HCT116 (cell line): ENCODE measurements around the gene PRRC2C. TPM values are rescaled to one million over a fixed set of nuclear protein-coding genes. Genes with fewer than 3 reads are reported as not detected.

ENCODE experiments used
- ATAC-seq: fragments of 200-7000 bp; cut with Tn5 transposase; 2 replicates; pipeline ENCODE4 v1.9.1; 2020; ENCODE audit warnings: mild to moderate bottlenecking, moderate library complexity
- BruUV-seq: library from RNA; stranded (reverse); fragments of 400-500 nt; replicated peaks from 2 replicates; lab custom pipeline; 2021; lab: Mats Ljungman, UMichigan
- CTCF ChIA-PET: fragments of 300-600 bp; sonication (Branson Sonifier 250); formaldehyde crosslinking; loops from one replicate; lab custom pipeline; 2021; ENCODE audit warnings: antibody characterized with exemption; lab: Charles Lee
- POLR2A ChIA-PET: fragments of 300-600, 350-600 bp; sonication (Branson Sonifier 250); formaldehyde crosslinking; loops from one replicate; lab custom pipeline; 2021; ENCODE audit warnings: antibody characterized with exemption; lab: Charles Lee
- RAD21 ChIA-PET, 2 experiments: fragments of 300-600 bp; sonication (Branson Sonifier 250); formaldehyde crosslinking; loops; one replicate each; lab custom pipeline; 2023; ENCODE audit warnings: low total read pairs in 2 of 2; ENCODE audit not compliant: uncharacterized antibody in 2 of 2, unreplicated experiment in 2 of 2, low non-redundant PET in 1 of 2; lab: Charles Lee
- DNase-seq: peaks from one replicate; pipeline ENCODE4 v3.0.0-alpha.2; 2010; ENCODE audit warnings: low read depth, low spot score
- H2AFZ ChIP-seq: fragments of 200-600 bp; shearing (Covaris generic), sonication (generic); 2 replicates; pipeline ENCODE4 v1.6.1; 2017; ENCODE audit warnings: low read depth, mixed run types, mixed read lengths, antibody characterized with exemption, low read length; ENCODE audit not compliant: poor library complexity, severe bottlenecking
- H3K27ac ChIP-seq: 2 replicates; pipeline ENCODE4 v1.5.1; 2012; ENCODE audit warnings: low read depth, low read length
- H3K27me3 ChIP-seq: fragments of 200-600 bp; sonication (generic); 2 replicates; pipeline ENCODE4 v1.6.1; 2016; ENCODE audit warnings: mixed run types, low read length, mixed read lengths; ENCODE audit not compliant: insufficient read depth
- H3K36me3 ChIP-seq, 2 experiments: fragments of 200-500 bp in 1 of 2; fragments of 200-600 bp in 1 of 2; sonication (Bioruptor generic) in 1 of 2; sonication (generic) in 1 of 2; 2 replicates each; pipeline versions ENCODE4 v1.5.1 to v1.6.1; 2014 to 2016; ENCODE audit warnings: low read length in 2 of 2, inconsistent platforms in 1 of 2, mixed read lengths in 1 of 2, mixed run types in 1 of 2; ENCODE audit not compliant: insufficient read depth in 2 of 2, control insufficient read depth in 1 of 2
- H3K4me1 ChIP-seq, 2 experiments: fragments of 200-600 bp in 1 of 2; sonication (generic) in 1 of 2; 2 replicates each; pipeline versions ENCODE4 v1.5.1 to v1.6.1; 2012 to 2017; ENCODE audit warnings: low read length in 2 of 2, inconsistent platforms in 1 of 2, mild to moderate bottlenecking in 1 of 2, mixed read lengths in 1 of 2, mixed run types in 1 of 2, moderate library complexity in 1 of 2; ENCODE audit not compliant: insufficient read depth in 2 of 2, control insufficient read depth in 1 of 2
- H3K4me2 ChIP-seq: fragments of 200-600 bp; sonication (generic); 2 replicates; pipeline ENCODE4 v1.6.1; 2017; ENCODE audit warnings: mixed run types, low read length, mixed read lengths
- H3K4me3 ChIP-seq, 2 experiments: fragments of 200-600 bp in 1 of 2; sonication (generic) in 1 of 2; replicated peaks in 1 of 2; 2 replicates each; pipeline ENCODE4 v1.5.1; 2011 to 2016; ENCODE audit warnings: low read length in 2 of 2, control low read depth in 1 of 2, low read depth in 1 of 2, mild to moderate bottlenecking in 1 of 2, mixed read lengths in 1 of 2, mixed run types in 1 of 2
- H3K79me2 ChIP-seq: fragments of 200-600 bp; sonication (generic); 2 replicates; pipeline ENCODE4 v1.6.1; 2017; ENCODE audit warnings: mild to moderate bottlenecking, mixed run types, low read length, moderate library complexity, mixed read lengths; ENCODE audit not compliant: insufficient read depth
- H3K9ac ChIP-seq: fragments of 200-600 bp; sonication (generic); 2 replicates; pipeline ENCODE4 v1.6.1; 2016; ENCODE audit warnings: low read length, mixed read lengths
- H3K9me2 ChIP-seq: fragments of 200-600 bp; sonication (generic), shearing (Covaris generic); 2 replicates; pipeline ENCODE4 v1.6.1; 2017; ENCODE audit warnings: mixed run types, mild to moderate bottlenecking, moderate library complexity; ENCODE audit not compliant: insufficient read depth
- H3K9me3 ChIP-seq, 2 experiments: fragments of 200-500 bp in 1 of 2; fragments of 200-600 bp in 1 of 2; sonication (Bioruptor generic) in 1 of 2; sonication (generic) in 1 of 2; 2 replicates each; pipeline ENCODE4 v1.6.1; 2014 to 2017; ENCODE audit warnings: low read length in 2 of 2, mixed read lengths in 2 of 2, inconsistent platforms in 1 of 2, low read depth in 1 of 2, mild to moderate bottlenecking in 1 of 2, mixed run types in 1 of 2, moderate library complexity in 1 of 2; ENCODE audit not compliant: control insufficient read depth in 1 of 2, insufficient read depth in 1 of 2
- H4K20me1 ChIP-seq: fragments of 200-600 bp; sonication (generic), shearing (Covaris generic); 2 replicates; pipeline ENCODE4 v1.6.1; 2017; ENCODE audit warnings: mixed run types, mild to moderate bottlenecking, moderate library complexity; ENCODE audit not compliant: insufficient read depth
- CBX3 ChIP-seq: IDR thresholded peaks from 2 replicates; pipeline ENCODE4 v1.6.1; 2012; ENCODE audit warnings: low read depth
- CEBPB ChIP-seq: IDR thresholded peaks from 2 replicates; pipeline ENCODE4 v1.6.1; 2012; ENCODE audit warnings: low read depth
- ELF1 ChIP-seq: IDR thresholded peaks from 2 replicates; pipeline ENCODE4 v1.6.1; 2012; ENCODE audit warnings: low read depth, borderline replicate concordance
- EZH2 ChIP-seq: fragments of 200-600 bp; sonication (generic); IDR thresholded peaks from 2 replicates; pipeline ENCODE4 v1.6.1; 2017; ENCODE audit warnings: antibody characterized with exemption, mixed run types
- EZH2phosphoT487 ChIP-seq: fragments of 200-600 bp; IDR thresholded peaks from 2 replicates; pipeline ENCODE4 v1.6.1; 2018; ENCODE audit warnings: antibody characterized with exemption, borderline replicate concordance
- FOSL1 ChIP-seq: IDR thresholded peaks from 2 replicates; pipeline ENCODE4 v1.6.1; 2012; ENCODE audit warnings: low read depth
- JUND ChIP-seq: IDR thresholded peaks from 2 replicates; pipeline ENCODE4 v1.6.1; 2012
- POLR2AphosphoS5 ChIP-seq: IDR thresholded peaks from 2 replicates; pipeline ENCODE4 v1.6.1; 2011; ENCODE audit warnings: mild to moderate bottlenecking, low read depth, low read length, moderate library complexity
- RAD21 ChIP-seq: IDR thresholded peaks from 2 replicates; pipeline ENCODE4 v1.6.1; 2012; ENCODE audit warnings: low read depth, mild to moderate bottlenecking
- SIN3A ChIP-seq: IDR thresholded peaks from 2 replicates; pipeline ENCODE4 v1.6.1; 2012; ENCODE audit warnings: low read depth
- SRF ChIP-seq: IDR thresholded peaks from 2 replicates; pipeline ENCODE4 v1.6.1; 2012; ENCODE audit warnings: low read depth
- TCF7L2 ChIP-seq: IDR thresholded peaks from 2 replicates; pipeline ENCODE4 v1.7.0; 2011; ENCODE audit warnings: borderline replicate concordance, inconsistent platforms; ENCODE audit not compliant: insufficient read depth, insufficient read length; ENCODE audit errors: extremely low read depth
- YY1 ChIP-seq: IDR thresholded peaks from 2 replicates; pipeline ENCODE4 v1.6.1; 2011; ENCODE audit warnings: low read length, low read depth, moderate library complexity, mild to moderate bottlenecking; ENCODE audit not compliant: insufficient replicate concordance; ENCODE audit errors: extremely low read depth
- ZNF274 ChIP-seq: fragments of 200-500 bp; sonication (Bioruptor generic); IDR thresholded peaks from 2 replicates; pipeline ENCODE4 v1.6.1; 2014; ENCODE audit warnings: mild to moderate bottlenecking, low read depth, low read length, inconsistent platforms
- intact Hi-C: fragments of 100-400 bp; cut with micrococcal nuclease; formaldehyde crosslinking; loops from 2 replicates; pipeline ENCODE4 v1.10.0; 2022
- total RNA-seq: library from RNA; stranded (reverse); gene quantifications from one replicate; pipeline ENCODE4 v1.2.1, GENCODE V29; 2021; ENCODE audit not compliant: unreplicated experiment
- TF ChIP-seq, protein P1 (sequence below): IDR thresholded peaks from 2 replicates; pipeline ENCODE4 v1.6.1; 2012; ENCODE audit warnings: low read depth
- TF ChIP-seq, protein P2 (sequence below): IDR thresholded peaks from 2 replicates; pipeline ENCODE4 v1.6.1; 2012
- TF ChIP-seq, protein P3 (sequence below): IDR thresholded peaks from 2 replicates; pipeline ENCODE4 v1.6.1; 2012

PRRC2C gene
- total RNA-seq, 1 experiment from 2014 or later: 154 TPM

DNA sequence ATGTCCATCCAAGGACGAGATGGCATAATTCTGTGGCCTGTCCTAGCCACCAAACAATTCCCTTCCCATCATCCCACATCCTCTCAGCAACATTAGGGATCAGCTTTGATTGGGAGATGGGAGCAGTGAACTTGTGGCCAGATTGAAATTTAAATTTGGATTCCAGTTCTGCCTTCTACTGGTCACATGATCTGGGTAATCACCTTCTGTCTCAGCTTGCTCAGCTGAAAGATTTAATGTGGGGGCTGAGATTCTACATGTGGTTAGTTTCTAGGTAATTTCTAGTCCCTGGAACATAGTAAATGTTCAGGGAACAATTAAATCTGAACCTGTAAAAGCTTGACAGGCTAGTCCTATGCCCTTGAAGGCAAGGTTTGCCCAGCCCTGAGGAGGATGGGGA is 139.9 kb downstream of the PRRC2C start (continued):
- TF ChIP-seq, protein P1, sequence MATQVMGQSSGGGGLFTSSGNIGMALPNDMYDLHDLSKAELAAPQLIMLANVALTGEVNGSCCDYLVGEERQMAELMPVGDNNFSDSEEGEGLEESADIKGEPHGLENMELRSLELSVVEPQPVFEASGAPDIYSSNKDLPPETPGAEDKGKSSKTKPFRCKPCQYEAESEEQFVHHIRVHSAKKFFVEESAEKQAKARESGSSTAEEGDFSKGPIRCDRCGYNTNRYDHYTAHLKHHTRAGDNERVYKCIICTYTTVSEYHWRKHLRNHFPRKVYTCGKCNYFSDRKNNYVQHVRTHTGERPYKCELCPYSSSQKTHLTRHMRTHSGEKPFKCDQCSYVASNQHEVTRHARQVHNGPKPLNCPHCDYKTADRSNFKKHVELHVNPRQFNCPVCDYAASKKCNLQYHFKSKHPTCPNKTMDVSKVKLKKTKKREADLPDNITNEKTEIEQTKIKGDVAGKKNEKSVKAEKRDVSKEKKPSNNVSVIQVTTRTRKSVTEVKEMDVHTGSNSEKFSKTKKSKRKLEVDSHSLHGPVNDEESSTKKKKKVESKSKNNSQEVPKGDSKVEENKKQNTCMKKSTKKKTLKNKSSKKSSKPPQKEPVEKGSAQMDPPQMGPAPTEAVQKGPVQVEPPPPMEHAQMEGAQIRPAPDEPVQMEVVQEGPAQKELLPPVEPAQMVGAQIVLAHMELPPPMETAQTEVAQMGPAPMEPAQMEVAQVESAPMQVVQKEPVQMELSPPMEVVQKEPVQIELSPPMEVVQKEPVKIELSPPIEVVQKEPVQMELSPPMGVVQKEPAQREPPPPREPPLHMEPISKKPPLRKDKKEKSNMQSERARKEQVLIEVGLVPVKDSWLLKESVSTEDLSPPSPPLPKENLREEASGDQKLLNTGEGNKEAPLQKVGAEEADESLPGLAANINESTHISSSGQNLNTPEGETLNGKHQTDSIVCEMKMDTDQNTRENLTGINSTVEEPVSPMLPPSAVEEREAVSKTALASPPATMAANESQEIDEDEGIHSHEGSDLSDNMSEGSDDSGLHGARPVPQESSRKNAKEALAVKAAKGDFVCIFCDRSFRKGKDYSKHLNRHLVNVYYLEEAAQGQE: no peak
- TF ChIP-seq JUND: no peak
- no peak for TF ChIP-seq CBX3
- TF ChIP-seq ELF1: no peak
- TF ChIP-seq YY1: no peak
- TF ChIP-seq FOSL1: no peak
- TF ChIP-seq EZH2: no peak
- no peak for TF ChIP-seq SRF
- TF ChIP-seq, all 23 proteins: peak for 0

DNA sequence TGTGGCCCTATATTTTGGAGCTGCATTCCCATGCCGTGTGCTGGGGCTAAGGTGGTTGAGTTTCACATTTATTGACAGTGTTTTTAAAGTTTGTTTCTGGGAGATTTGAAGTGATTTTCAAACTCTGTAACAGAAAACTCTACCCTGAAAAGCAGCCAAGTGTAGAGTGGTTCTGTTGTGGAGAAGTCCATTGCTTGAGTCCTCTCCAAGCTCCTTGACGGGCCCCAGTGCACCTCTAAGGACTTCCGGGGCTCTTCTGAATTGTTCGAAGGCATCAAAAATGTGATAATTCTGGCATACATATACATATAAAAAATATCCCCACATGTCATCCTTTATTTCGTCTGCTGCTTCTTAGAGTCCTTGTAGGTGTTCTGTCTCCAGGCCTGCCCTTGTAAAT is 141.7 kb downstream of the PRRC2C start:
- H3K9me3 ChIP-seq: no peaks in the 10 kb centered on the region
- no peak overlapping the region for H3K4me3 ChIP-seq
- H3K9me2 ChIP-seq: no peaks in the 10 kb centered on the region
- no peaks in the 10 kb centered on the region for H3K27me3 ChIP-seq
- CTCF ChIA-PET: no interaction called here
- no peak overlapping the region for H3K4me2 ChIP-seq
- no TSS peak for BruUV-seq
- H3K36me3 ChIP-seq: no peaks in the 10 kb centered on the region
- no peak overlapping the region for H2AFZ ChIP-seq
- H4K20me1 ChIP-seq: no peaks in the 10 kb centered on the region
- no peaks in the 10 kb centered on the region for H3K79me2 ChIP-seq
- H3K4me1 ChIP-seq: no peaks in the 10 kb centered on the region
- DNase-seq (no peak), ATAC-seq (no peak)
- POLR2A ChIA-PET: no interaction called here
- TF ChIP-seq EZH2phosphoT487 (no peak), POLR2AphosphoS5 (no peak), RAD21 (no peak), ELF1 (no peak), SIN3A (no peak), TCF7L2 (no peak), CBX3 (no peak), CEBPB (no peak), ZNF274 (no peak)
- TF ChIP-seq, protein P2, sequence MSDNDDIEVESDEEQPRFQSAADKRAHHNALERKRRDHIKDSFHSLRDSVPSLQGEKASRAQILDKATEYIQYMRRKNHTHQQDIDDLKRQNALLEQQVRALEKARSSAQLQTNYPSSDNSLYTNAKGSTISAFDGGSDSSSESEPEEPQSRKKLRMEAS: no peak
- TF ChIP-seq, protein P1: no peak
- TF ChIP-seq, protein P3, sequence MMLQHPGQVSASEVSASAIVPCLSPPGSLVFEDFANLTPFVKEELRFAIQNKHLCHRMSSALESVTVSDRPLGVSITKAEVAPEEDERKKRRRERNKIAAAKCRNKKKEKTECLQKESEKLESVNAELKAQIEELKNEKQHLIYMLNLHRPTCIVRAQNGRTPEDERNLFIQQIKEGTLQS: no peak
- no peak overlapping the region for H3K9ac ChIP-seq
- H3K27ac ChIP-seq: no peak overlapping the region
- intact Hi-C loops: no loop called here
- RAD21 ChIA-PET: no interaction called here
